ENCODE measurements around the gene MRPL10. TPM values are rescaled to one million over a fixed set of nuclear protein-coding genes. Genes with fewer than 3 reads are reported as not detected.

Gene MRPL10
- total and polyA plus RNA-seq, 2 donors (not counting 3 experiments of a cell fraction or from before 2014, with no cell fraction given) = 43.4 to 84.0 TPM

GRCh38 chr17:47856830-47857229 is 25.5 kb upstream of the MRPL10 start:
- Histone ChIP-seq H3K27me3 (ENCODE audit: control insufficient read depth in 2 of 2, insufficient read depth in 2 of 2, low read length in 2 of 2) (peaks cover 3 to 13% of the 10 kb centered on the region in 2 experiments), H3K79me2 (ENCODE audit: control insufficient read depth, insufficient read depth, low read length) (no peaks in the 10 kb centered on the region), H3K4me3 (replicated peaks in 1 of 3; ENCODE audit: insufficient read depth in 1 of 3, low read depth in 1 of 3, low read length in 3 of 3) (no peak overlapping the region), H3K9ac (replicated peaks; ENCODE audit: extremely low read depth, insufficient read depth, low read length) (no peak overlapping the region), H3K27ac (ENCODE audit: insufficient read depth, low read depth, low read length) (no peak overlapping the region), H3K4me1 (ENCODE audit: control insufficient read depth, extremely low read depth, insufficient read depth, low read length) (peaks cover 16% of the 10 kb centered on the region), H2AFZ (ENCODE audit: low read depth, low read length) (no peak overlapping the region), H3K4me2 (ENCODE audit: insufficient read depth, low read length) (no peak overlapping the region), H3K9me3 (replicated peaks; ENCODE audit: control insufficient read depth, insufficient read depth, low read length) (no peaks in the 10 kb centered on the region), H3K9me1 (replicated peaks; ENCODE audit: control insufficient read depth, extremely low read depth, insufficient read depth, low read length) (no peaks in the 10 kb centered on the region), H3K36me3 (ENCODE audit: control insufficient read depth in 2 of 2, extremely low read depth in 1 of 2, insufficient read depth in 2 of 2, low read length in 2 of 2) (no peaks in the 10 kb centered on the region), H4K20me1 (replicated peaks; ENCODE audit: control insufficient read depth, extremely low read depth, insufficient read depth, low read length) (no peaks in the 10 kb centered on the region)
- FAIRE-seq (no peak), DNase-seq (ENCODE audit: low read depth, low spot score) (no peak)
- intact Hi-C loops (cut with micrococcal nuclease) = no loop called here
- BruUV-seq (replicated peaks) = no TSS peak
- dilution Hi-C loops (cut with MboI; ENCODE audit: extremely low pct_ligation_motif_present, low sequenced_read_pairs) = no loop called here
- TF ChIP-seq FOS (IDR thresholded peaks at IDR 0.05; ENCODE audit: borderline replicate concordance, insufficient read depth, low read length) (no peak), CTCF (IDR thresholded peaks at IDR 0.05; ENCODE audit: extremely low read depth in 1 of 2, insufficient read depth in 1 of 2, low read depth in 1 of 2, low read length in 2 of 2) (no peak), MYC (IDR thresholded peaks at IDR 0.05; ENCODE audit: low read depth, low read length) (no peak), JUN (IDR thresholded peaks at IDR 0.05; ENCODE audit: borderline replicate concordance, insufficient read depth, insufficient read length, low read depth) (no peak), POLR2A (IDR thresholded peaks at IDR 0.05; ENCODE audit: low read depth, low read length) (no peak), MAX (IDR thresholded peaks at IDR 0.05; ENCODE audit: insufficient read depth, insufficient read length) (no peak), GATA2 (IDR thresholded peaks at IDR 0.05; ENCODE audit: insufficient read depth, insufficient read length, low read depth, low read length) (no peak), POLR2AphosphoS5 (IDR thresholded peaks at IDR 0.05; ENCODE audit: insufficient read depth, low read depth, low read length) (no peak), EZH2 (IDR thresholded peaks at IDR 0.05; ENCODE audit: borderline replicate concordance, low read depth, low read length, severe bottlenecking) (no peak)
- ChIA-PET CTCF (interaction anchor here (1.2 to 7.2 kb wide), 4 partner anchors 11 to 33 kb away, joined by 4 to 48 read pairs (median 6); partner anchors contain the start of gene SCRN2), POLR2A (no interaction called here)
